Loucy (cell line): ENCODE measurements around the gene TAC4.

Experiments
- EZH2phosphoT487 ChIP-seq: fragments of 200-600 bp; IDR thresholded peaks from 2 replicates; pipeline ENCODE4 v1.6.1; 2018; ENCODE audit warnings: antibody characterized with exemption, mild to moderate bottlenecking, moderate library complexity, borderline replicate concordance
- TF ChIP-seq, protein P1 (sequence below): fragments of 200-600 bp; sonication (generic); conservative IDR thresholded peaks from 2 replicates; pipeline ENCODE4 v1.5.1; 2014; ENCODE audit warnings: mild to moderate bottlenecking, antibody characterized with exemption, low read length

DNA sequence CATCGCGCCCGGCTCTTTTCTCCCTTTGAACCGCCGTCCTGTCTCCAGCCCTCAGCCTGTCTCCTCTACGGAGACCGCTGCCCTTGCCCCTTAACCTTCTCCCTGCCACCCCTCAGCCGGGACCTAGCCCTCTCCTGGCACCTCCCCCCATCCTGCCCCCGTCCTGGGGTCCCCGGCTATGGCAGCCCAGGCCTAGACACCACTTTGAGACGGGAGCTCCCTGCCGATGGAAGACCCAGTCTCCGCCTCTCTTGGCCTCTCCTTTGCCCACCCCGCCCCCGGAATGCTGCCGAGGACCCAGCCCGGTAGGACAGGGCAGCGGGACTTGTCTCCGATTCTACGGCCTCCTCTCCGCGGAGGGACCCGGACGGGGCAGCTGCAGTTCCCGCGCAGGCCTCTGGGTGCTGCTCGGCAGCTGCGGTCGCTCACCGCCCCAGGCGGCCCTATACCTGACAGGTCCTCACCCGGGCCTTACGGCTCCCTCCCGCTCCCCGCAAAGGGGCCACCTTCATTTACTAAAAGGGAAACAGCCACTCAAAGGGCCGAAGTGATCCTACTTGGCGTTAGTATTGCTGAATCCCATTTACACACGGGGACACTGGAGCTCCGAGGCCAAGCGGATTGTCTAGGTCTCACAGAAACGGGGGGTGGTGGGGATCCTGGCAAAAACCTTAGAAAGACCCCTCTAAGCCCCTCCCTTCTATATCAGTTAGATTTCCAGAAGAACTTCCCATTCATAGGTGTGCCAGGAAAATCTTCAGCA is 32.6 kb upstream of the TAC4 start:
- TF ChIP-seq, protein P1, sequence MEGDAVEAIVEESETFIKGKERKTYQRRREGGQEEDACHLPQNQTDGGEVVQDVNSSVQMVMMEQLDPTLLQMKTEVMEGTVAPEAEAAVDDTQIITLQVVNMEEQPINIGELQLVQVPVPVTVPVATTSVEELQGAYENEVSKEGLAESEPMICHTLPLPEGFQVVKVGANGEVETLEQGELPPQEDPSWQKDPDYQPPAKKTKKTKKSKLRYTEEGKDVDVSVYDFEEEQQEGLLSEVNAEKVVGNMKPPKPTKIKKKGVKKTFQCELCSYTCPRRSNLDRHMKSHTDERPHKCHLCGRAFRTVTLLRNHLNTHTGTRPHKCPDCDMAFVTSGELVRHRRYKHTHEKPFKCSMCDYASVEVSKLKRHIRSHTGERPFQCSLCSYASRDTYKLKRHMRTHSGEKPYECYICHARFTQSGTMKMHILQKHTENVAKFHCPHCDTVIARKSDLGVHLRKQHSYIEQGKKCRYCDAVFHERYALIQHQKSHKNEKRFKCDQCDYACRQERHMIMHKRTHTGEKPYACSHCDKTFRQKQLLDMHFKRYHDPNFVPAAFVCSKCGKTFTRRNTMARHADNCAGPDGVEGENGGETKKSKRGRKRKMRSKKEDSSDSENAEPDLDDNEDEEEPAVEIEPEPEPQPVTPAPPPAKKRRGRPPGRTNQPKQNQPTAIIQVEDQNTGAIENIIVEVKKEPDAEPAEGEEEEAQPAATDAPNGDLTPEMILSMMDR = peak; percentile 90
- TF ChIP-seq EZH2phosphoT487 = no peak
